Activated effector memory CD4-positive, alpha-beta T cell treated with anti-CD3 and anti-CD28 coated beads, Interleukin-2, amount 50 U/mL, for 16 hours (primary cell): ENCODE results near the gene AGFG2.
"Not testable (repeated sequence)": the region's sequence is repeated elsewhere in the genome, so short reads cannot be mapped to it uniquely, and the experiment has no call there.

Experiments
- DNase-seq: peaks from one replicate; pipeline ENCODE4 v3.0.0-alpha.2; 2020

Gene AGFG2

GRCh38 chr7:100555701-100556100 is 16.7 kb downstream of the AGFG2 start:
- no peak for DNase-seq

- DNase-seq: no peak
Observed at GRCh38 chr7:100556541-100556940, 17.5 kb downstream of the AGFG2 start.

- DNase-seq: no peak
Observed at GRCh38 chr7:100559127-100559526, 20.1 kb downstream of the AGFG2 start.

- no peak for DNase-seq
Observed at GRCh38 chr7:100561491-100562194, 22.6 kb downstream of the AGFG2 start.

- no peak for DNase-seq
Observed at GRCh38 chr7:100562195-100563099, 23.4 kb downstream of the AGFG2 start.

- DNase-seq: no peak
Observed at GRCh38 chr7:100563100-100563564, 24.1 kb downstream of the AGFG2 start.

GRCh38 chr7:100563809-100564400 is 24.9 kb downstream of the AGFG2 start:
- peak; percentile 94 for DNase-seq

GRCh38 chr7:100564405-100564804 is 25.4 kb downstream of the AGFG2 start:
- DNase-seq: not testable (repeated sequence)

- DNase-seq: no peak
Observed at GRCh38 chr7:100565133-100565571, 26.1 kb downstream of the AGFG2 start.

- no peak for DNase-seq
Observed at GRCh38 chr7:100566018-100566531, 27.1 kb downstream of the AGFG2 start.

- no peak for DNase-seq
Observed at GRCh38 chr7:100567031-100567730, 28.2 kb downstream of the AGFG2 start.

GRCh38 chr7:100567751-100568175 is 28.8 kb downstream of the AGFG2 start:
- DNase-seq: no peak

- DNase-seq: no peak
Observed at GRCh38 chr7:100568176-100568895, 29.3 kb downstream of the AGFG2 start.

- DNase-seq: peak; percentile 84
Observed at GRCh38 chr7:100568896-100569844, 30.2 kb downstream of the AGFG2 start.

GRCh38 chr7:100570954-100571828 is 32.2 kb downstream of the AGFG2 start:
- DNase-seq: no peak

GRCh38 chr7:100571829-100572116 is 32.8 kb downstream of the AGFG2 start:
- DNase-seq: no peak

- DNase-seq: no peak
Observed at GRCh38 chr7:100572281-100572948, 33.4 kb downstream of the AGFG2 start.

- DNase-seq: no peak
Observed at GRCh38 chr7:100572949-100573675, 34.1 kb downstream of the AGFG2 start.
